Neural crest cell (in vitro differentiated cells): ENCODE data around the gene DEFB112. TPM values are rescaled to one million over a fixed set of nuclear protein-coding genes. Genes with fewer than 3 reads are reported as not detected.

Experiments
- DNase-seq: peaks from one replicate; pipeline ENCODE4 v3.0.0; 2021; ENCODE audit warnings: low read depth, mixed read lengths, low spot score
- H3K27ac Mint-ChIP-seq: one replicate; pipeline ENCODE4 v1.8.0; 2021; ENCODE audit warnings: mild to moderate bottlenecking, mixed read lengths; ENCODE audit not compliant: unreplicated experiment
- H3K27me3 Mint-ChIP-seq: 2 replicates; pipeline ENCODE4 v1.8.0; 2021; ENCODE audit warnings: low read depth, mild to moderate bottlenecking, mixed read lengths
- H3K36me3 Mint-ChIP-seq: 2 replicates; pipeline ENCODE4 v1.8.0; 2021; ENCODE audit warnings: low read depth, mild to moderate bottlenecking, mixed read lengths
- H3K4me1 Mint-ChIP-seq: 2 replicates; pipeline ENCODE4 v1.8.0; 2021; ENCODE audit warnings: mixed read lengths
- H3K4me3 Mint-ChIP-seq: one replicate; pipeline ENCODE4 v1.8.0; 2021; ENCODE audit warnings: mild to moderate bottlenecking, mixed read lengths
- H3K9me3 Mint-ChIP-seq: 2 replicates; pipeline ENCODE4 v1.8.0; 2021; ENCODE audit warnings: mixed read lengths
- CTCF ChIP-seq: fragments of 200-600 bp; sonication (generic); conservative IDR thresholded peaks from 2 replicates; pipeline ENCODE4 v1.5.0; 2021; ENCODE audit warnings: antibody characterized with exemption, mild to moderate bottlenecking
- total RNA-seq: library from RNA; stranded (reverse); gene quantifications from 2 replicates; pipeline ENCODE4 v1.2.1, GENCODE V29; 2021

The DEFB112 gene
- total RNA-seq, 1 donor from 2014 or later = not detected

- DNase-seq = no peak
- peaks cover 6% of the 10 kb centered on the region for H3K27me3 Mint-ChIP-seq
- no peaks in the 10 kb centered on the region for H3K9me3 Mint-ChIP-seq
- H3K36me3 Mint-ChIP-seq = no peaks in the 10 kb centered on the region
- no peaks in the 10 kb centered on the region for H3K4me1 Mint-ChIP-seq
- no peak overlapping the region for H3K4me3 Mint-ChIP-seq
- H3K27ac Mint-ChIP-seq = no peak overlapping the region
- no peak for TF ChIP-seq CTCF
Observed at GRCh38 chr6:50076431-50076830, 26.7 kb upstream of the DEFB112 start.

- Mint-ChIP-seq H3K27ac (no peak overlapping the region), H3K36me3 (no peaks in the 10 kb centered on the region), H3K4me3 (no peak overlapping the region), H3K9me3 (peaks cover 2% of the 10 kb centered on the region), H3K4me1 (no peaks in the 10 kb centered on the region), H3K27me3 (peaks cover 8% of the 10 kb centered on the region)
- no peak for TF ChIP-seq CTCF
- no peak for DNase-seq
Observed at GRCh38 chr6:50071921-50072320, 22.2 kb upstream of the DEFB112 start.

GRCh38 chr6:50070101-50070500 is 20.4 kb upstream of the DEFB112 start:
- H3K4me3 Mint-ChIP-seq = no peak overlapping the region
- H3K4me1 Mint-ChIP-seq = no peaks in the 10 kb centered on the region
- peaks cover 2% of the 10 kb centered on the region for H3K9me3 Mint-ChIP-seq
- TF ChIP-seq CTCF = no peak
- no peak overlapping the region for H3K27ac Mint-ChIP-seq
- peaks cover 8% of the 10 kb centered on the region for H3K27me3 Mint-ChIP-seq
- no peaks in the 10 kb centered on the region for H3K36me3 Mint-ChIP-seq
- DNase-seq = no peak

GRCh38 chr6:50062051-50062450 is 12.3 kb upstream of the DEFB112 start:
- Mint-ChIP-seq H3K4me3 (no peak overlapping the region), H3K27me3 (no peaks in the 10 kb centered on the region), H3K9me3 (no peaks in the 10 kb centered on the region), H3K27ac (no peak overlapping the region), H3K4me1 (no peaks in the 10 kb centered on the region), H3K36me3 (no peaks in the 10 kb centered on the region)
- DNase-seq = no peak
- peak; percentile 58 for TF ChIP-seq CTCF

- no peaks in the 10 kb centered on the region for H3K4me1 Mint-ChIP-seq
- H3K36me3 Mint-ChIP-seq = no peaks in the 10 kb centered on the region
- no peaks in the 10 kb centered on the region for H3K27me3 Mint-ChIP-seq
- no peaks in the 10 kb centered on the region for H3K9me3 Mint-ChIP-seq
- H3K27ac Mint-ChIP-seq = no peak overlapping the region
- DNase-seq = no peak
- no peak for TF ChIP-seq CTCF
- no peak overlapping the region for H3K4me3 Mint-ChIP-seq
Observed at GRCh38 chr6:50056242-50056641, 6.5 kb upstream of the DEFB112 start.

GRCh38 chr6:50047026-50047425 is 2.7 kb downstream of the DEFB112 start:
- H3K36me3 Mint-ChIP-seq = no peaks in the 10 kb centered on the region
- H3K27ac Mint-ChIP-seq = no peak overlapping the region
- H3K27me3 Mint-ChIP-seq = no peaks in the 10 kb centered on the region
- no peak for DNase-seq
- no peaks in the 10 kb centered on the region for H3K4me1 Mint-ChIP-seq
- TF ChIP-seq CTCF = no peak
- H3K4me3 Mint-ChIP-seq = no peak overlapping the region
- no peaks in the 10 kb centered on the region for H3K9me3 Mint-ChIP-seq
